Tibial nerve (tissue), 3 donors: Measurements from ENCODE around the gene GBX1.

Experiments
- POLR2A ChIP-seq, 2 donors: fragments of 450-650 bp; IDR thresholded peaks; one replicate each; pipeline ENCODE4 v1.6.1; 2017; ENCODE audit warnings: antibody characterized with exemption in 2 of 2, mild to moderate bottlenecking in 2 of 2, moderate library complexity in 2 of 2
- TF ChIP-seq, protein P1 (sequence below), 5 experiments: fragments of 200-600 bp in 3 of 5; fragments of 450-650 bp in 2 of 5; sonication (generic) in 3 of 5; IDR thresholded peaks; one replicate each; pipeline ENCODE4 v1.5.1; 2016 to 2019; ENCODE audit warnings: antibody characterized with exemption in 5 of 5, mild to moderate bottlenecking in 3 of 5, moderate library complexity in 2 of 5

- TF ChIP-seq, protein P1, sequence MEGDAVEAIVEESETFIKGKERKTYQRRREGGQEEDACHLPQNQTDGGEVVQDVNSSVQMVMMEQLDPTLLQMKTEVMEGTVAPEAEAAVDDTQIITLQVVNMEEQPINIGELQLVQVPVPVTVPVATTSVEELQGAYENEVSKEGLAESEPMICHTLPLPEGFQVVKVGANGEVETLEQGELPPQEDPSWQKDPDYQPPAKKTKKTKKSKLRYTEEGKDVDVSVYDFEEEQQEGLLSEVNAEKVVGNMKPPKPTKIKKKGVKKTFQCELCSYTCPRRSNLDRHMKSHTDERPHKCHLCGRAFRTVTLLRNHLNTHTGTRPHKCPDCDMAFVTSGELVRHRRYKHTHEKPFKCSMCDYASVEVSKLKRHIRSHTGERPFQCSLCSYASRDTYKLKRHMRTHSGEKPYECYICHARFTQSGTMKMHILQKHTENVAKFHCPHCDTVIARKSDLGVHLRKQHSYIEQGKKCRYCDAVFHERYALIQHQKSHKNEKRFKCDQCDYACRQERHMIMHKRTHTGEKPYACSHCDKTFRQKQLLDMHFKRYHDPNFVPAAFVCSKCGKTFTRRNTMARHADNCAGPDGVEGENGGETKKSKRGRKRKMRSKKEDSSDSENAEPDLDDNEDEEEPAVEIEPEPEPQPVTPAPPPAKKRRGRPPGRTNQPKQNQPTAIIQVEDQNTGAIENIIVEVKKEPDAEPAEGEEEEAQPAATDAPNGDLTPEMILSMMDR (IDR thresholded peaks at IDR 0.05) = no peak
- TF ChIP-seq POLR2A (IDR thresholded peaks at IDR 0.05) = no peak
Measured at GRCh38 chr7:151125846-151126481, 41.5 kb downstream of the GBX1 start.
